ENCODE measurements around the gene FCRL5.

FCRL5 gene

GRCh38 chr1:157521056-157521455, 31.3 kb downstream of the FCRL5 start:
- Histone ChIP-seq H3K4me3 (ENCODE audit: low read depth in 1 of 2, low read length in 2 of 2) (no peak overlapping the region), H4K20me1 (ENCODE audit: insufficient read depth, low read length) (no peaks in the 10 kb centered on the region), H3K9ac (ENCODE audit: low read depth, low read length) (no peak overlapping the region), H3K79me2 (ENCODE audit: insufficient read depth, low read length) (no peaks in the 10 kb centered on the region), H3K36me3 (ENCODE audit: insufficient read depth, low read length) (no peaks in the 10 kb centered on the region), H3K9me3 (ENCODE audit: insufficient read depth, low read length, severe bottlenecking) (no peaks in the 10 kb centered on the region), H3K4me1 (ENCODE audit: insufficient read depth, low read length) (peaks cover 14% of the 10 kb centered on the region), H3K4me2 (ENCODE audit: insufficient read depth, low read length) (no peak overlapping the region), H3K27ac (ENCODE audit: low read length) (no peak overlapping the region), H2AFZ (ENCODE audit: low read depth, low read length) (no peak overlapping the region), H3K27me3 (ENCODE audit: insufficient read depth, low read length, poor library complexity) (no peaks in the 10 kb centered on the region)
- TF ChIP-seq EZH2 (IDR thresholded peaks at IDR 0.05; ENCODE audit: borderline replicate concordance, low read depth, low read length, severe bottlenecking) (no peak), CTCF (IDR thresholded peaks at IDR 0.05; ENCODE audit: borderline replicate concordance, extremely low read depth, low read length, poor library complexity, severe bottlenecking) (no peak)
- no peak for ATAC-seq (ENCODE audit: insufficient read depth, low read depth)
- DNase-seq: no peak

GRCh38 chr1:157520386-157520935, 31.9 kb downstream of the FCRL5 start:
- Histone ChIP-seq H3K9me3 (ENCODE audit: insufficient read depth, low read length, severe bottlenecking) (no peaks in the 10 kb centered on the region), H3K27ac (ENCODE audit: low read length) (no peak overlapping the region), H3K4me3 (ENCODE audit: low read depth in 1 of 2, low read length in 2 of 2) (no peak overlapping the region), H3K4me2 (ENCODE audit: insufficient read depth, low read length) (no peak overlapping the region), H3K36me3 (ENCODE audit: insufficient read depth, low read length) (no peaks in the 10 kb centered on the region), H4K20me1 (ENCODE audit: insufficient read depth, low read length) (no peaks in the 10 kb centered on the region), H3K27me3 (ENCODE audit: insufficient read depth, low read length, poor library complexity) (no peaks in the 10 kb centered on the region), H2AFZ (ENCODE audit: low read depth, low read length) (no peak overlapping the region), H3K4me1 (ENCODE audit: insufficient read depth, low read length) (peaks cover 14% of the 10 kb centered on the region), H3K9ac (ENCODE audit: low read depth, low read length) (no peak overlapping the region), H3K79me2 (ENCODE audit: insufficient read depth, low read length) (no peaks in the 10 kb centered on the region)
- TF ChIP-seq EZH2 (IDR thresholded peaks at IDR 0.05; ENCODE audit: borderline replicate concordance, low read depth, low read length, severe bottlenecking): no peak
- no peak for TF ChIP-seq CTCF (IDR thresholded peaks at IDR 0.05; ENCODE audit: borderline replicate concordance, extremely low read depth, low read length, poor library complexity, severe bottlenecking)
- no peak for ATAC-seq (ENCODE audit: insufficient read depth, low read depth)
- DNase-seq: no peak

- Histone ChIP-seq H3K36me3 (ENCODE audit: insufficient read depth, low read length) (no peaks in the 10 kb centered on the region), H4K20me1 (ENCODE audit: insufficient read depth, low read length) (no peaks in the 10 kb centered on the region), H3K4me1 (ENCODE audit: insufficient read depth, low read length) (peaks cover 12% of the 10 kb centered on the region), H3K79me2 (ENCODE audit: insufficient read depth, low read length) (no peaks in the 10 kb centered on the region), H2AFZ (ENCODE audit: low read depth, low read length) (no peak overlapping the region), H3K9me3 (ENCODE audit: insufficient read depth, low read length, severe bottlenecking) (no peaks in the 10 kb centered on the region), H3K4me3 (ENCODE audit: low read depth in 1 of 2, low read length in 2 of 2) (no peak overlapping the region), H3K9ac (ENCODE audit: low read depth, low read length) (no peak overlapping the region), H3K27me3 (ENCODE audit: insufficient read depth, low read length, poor library complexity) (no peaks in the 10 kb centered on the region), H3K4me2 (ENCODE audit: insufficient read depth, low read length) (no peak overlapping the region), H3K27ac (ENCODE audit: low read length) (no peak overlapping the region)
- no peak for TF ChIP-seq CTCF (IDR thresholded peaks at IDR 0.05; ENCODE audit: borderline replicate concordance, extremely low read depth, low read length, poor library complexity, severe bottlenecking)
- no peak for TF ChIP-seq EZH2 (IDR thresholded peaks at IDR 0.05; ENCODE audit: borderline replicate concordance, low read depth, low read length, severe bottlenecking)
- DNase-seq (no peak), ATAC-seq (ENCODE audit: insufficient read depth, low read depth) (no peak)
Measured at GRCh38 chr1:157519451-157519850, 32.9 kb downstream of the FCRL5 start.

- Histone ChIP-seq H3K9me3 (ENCODE audit: insufficient read depth, low read length, severe bottlenecking) (no peaks in the 10 kb centered on the region), H3K4me2 (ENCODE audit: insufficient read depth, low read length) (no peak overlapping the region), H3K79me2 (ENCODE audit: insufficient read depth, low read length) (no peaks in the 10 kb centered on the region), H3K4me3 (ENCODE audit: low read depth in 1 of 2, low read length in 2 of 2) (no peak overlapping the region), H4K20me1 (ENCODE audit: insufficient read depth, low read length) (no peaks in the 10 kb centered on the region), H3K27me3 (ENCODE audit: insufficient read depth, low read length, poor library complexity) (no peaks in the 10 kb centered on the region), H3K36me3 (ENCODE audit: insufficient read depth, low read length) (no peaks in the 10 kb centered on the region), H3K4me1 (ENCODE audit: insufficient read depth, low read length) (0 out of 2 replicates have a peak, but pooled peaks cover 4% of the 10 kb centered on the region), H3K27ac (ENCODE audit: low read length) (no peak overlapping the region), H2AFZ (ENCODE audit: low read depth, low read length) (no peak overlapping the region), H3K9ac (ENCODE audit: low read depth, low read length) (no peak overlapping the region)
- DNase-seq (no peak), ATAC-seq (ENCODE audit: insufficient read depth, low read depth) (no peak)
- TF ChIP-seq EZH2 (IDR thresholded peaks at IDR 0.05; ENCODE audit: borderline replicate concordance, low read depth, low read length, severe bottlenecking): no peak
- no peak for TF ChIP-seq CTCF (IDR thresholded peaks at IDR 0.05; ENCODE audit: borderline replicate concordance, extremely low read depth, low read length, poor library complexity, severe bottlenecking)
Measured at GRCh38 chr1:157517016-157517415, 35.3 kb downstream of the FCRL5 start.

Data from DND-41 (cell line).